K562 (cell line): ENCODE data around the gene EPS8. TPM values are rescaled to one million over a fixed set of nuclear protein-coding genes. Genes with fewer than 3 reads are reported as not detected.

Experiments
- ARNT ChIP-seq, 2 experiments: fragments of 450-650 bp; IDR thresholded peaks; 2 replicates each; pipeline ENCODE4 v1.6.1; 2016; ENCODE audit warnings: mild to moderate bottlenecking in 1 of 2
- CREB3L1 ChIP-seq: fragments of 450-650 bp; IDR thresholded peaks from 2 replicates; pipeline ENCODE4 v1.6.1; 2014; ENCODE audit warnings: low read depth, mild to moderate bottlenecking, moderate library complexity, borderline replicate concordance
- HMG20A ChIP-seq: fragments of 450-650 bp; formaldehyde crosslinking; conservative IDR thresholded peaks from 2 replicates; pipeline ENCODE4 v1.4.0; 2020; ENCODE audit warnings: mild to moderate bottlenecking, mixed read lengths
- KAT7 ChIP-seq: sonication (generic); formaldehyde crosslinking; IDR thresholded peaks from 2 replicates; pipeline ENCODE4 v1.8.0; 2022; ENCODE audit warnings: missing genetic modification reagents, mild to moderate bottlenecking, borderline replicate concordance
- RBM22 ChIP-seq: fragments of 200-400 bp; formaldehyde crosslinking; IDR thresholded peaks from 2 replicates; pipeline ENCODE4 v1.6.1; 2018; ENCODE audit warnings: low read length, low read depth; ENCODE audit not compliant: poor library complexity, severe bottlenecking
- SMARCA4 ChIP-seq: fragments of 450-650 bp; IDR thresholded peaks from 2 replicates; pipeline ENCODE4 v1.6.1; 2016
- ZNF407 ChIP-seq: fragments of 450-650 bp; IDR thresholded peaks from 2 replicates; pipeline ENCODE4 v1.6.1; 2016; ENCODE audit warnings: low read depth
- ZNF586 ChIP-seq: fragments of 450-650 bp; formaldehyde crosslinking; conservative IDR thresholded peaks from 2 replicates; pipeline ENCODE4 v1.4.0; 2020; ENCODE audit warnings: mild to moderate bottlenecking, moderate library complexity
- polyA plus RNA-seq, 8 experiments: library from polyadenylated mRNA; depleted of rRNA in 4 of 8; stranded (reverse) in 5 of 8; unstranded in 3 of 8; fragments of >200 nt; fragmentation: Nextera tagmentation in 2 of 8; fragmentation: Illumina TruSeq in 1 of 8; extraction: Ambion mirVana in 2 of 8; extraction: Trizol in 1 of 8; gene quantifications; 2 replicates each; pipeline versions ENCODE4 v1.2.1 to v1.2.3, GENCODE V29; 2011 to 2014; ENCODE audit warnings: inconsistent platforms in 1 of 8, missing spikeins in 1 of 8
- total RNA-seq, 7 experiments: library from RNA; depleted of rRNA in 6 of 7; stranded (reverse); fragments of >200 nt in 6 of 7; fragmentation: Illumina TruSeq in 2 of 7; extraction: Trizol in 2 of 7; gene quantifications; 2 replicates each; pipeline versions ENCODE4 v1.2.1 to v1.2.3, GENCODE V29; 2011 to 2021; ENCODE audit warnings: low replicate concordance in 1 of 7

EPS8 gene
- total and polyA plus RNA-seq, 9 of the 15 experiments (the other 6 are each of a cell fraction or from before 2014, with no cell fraction given), result 0.10 to 1.9 (median 0.33) TPM

GRCh38 chr12:15778126-15778525, 11.1 kb downstream of the EPS8 start (continued):
- TF ChIP-seq ZNF407, result no peak
- no peak for TF ChIP-seq SMARCA4
- no peak for TF ChIP-seq CREB3L1
- no peak for TF ChIP-seq ZNF586 (CRISPR knock-in tag)
- TF ChIP-seq ARNT (IDR thresholded peaks at IDR 0.05), result no peak
- TF ChIP-seq KAT7 (CRISPR knock-in tag), result no peak
- TF ChIP-seq RBM22, result no peak
- TF ChIP-seq HMG20A (CRISPR knock-in tag), result no peak
